Activated CD8-positive, alpha-beta T cell treated with anti-CD3 and anti-CD28 coated beads, Interleukin-2, amount 10 ng/mL, durations not matched to agents 7 days and 5 days (primary cell): Measurements from ENCODE around the gene TRPV6. TPM values are rescaled to one million over a fixed set of nuclear protein-coding genes. Genes with fewer than 3 reads are reported as not detected.

Source experiments
- ATAC-seq: fragments of 150-1000 bp; cut with Tn5 transposase; one replicate; pipeline ENCODE4 v1.10.0; 2021; ENCODE audit warnings: moderate library complexity
- CTCF ChIA-PET: fragments of 350-600 bp; sonication (Branson Sonifier 250); formaldehyde crosslinking; loops from one replicate; lab custom pipeline; 2021; ENCODE audit warnings: antibody characterized with exemption; lab: Charles Lee
- POLR2A ChIA-PET: fragments of 350-600 bp; sonication (Branson Sonifier 250); formaldehyde crosslinking; loops from one replicate; lab custom pipeline; 2021; ENCODE audit warnings: antibody characterized with exemption; lab: Charles Lee
- DNase-seq: peaks from one replicate; pipeline ENCODE4 v3.0.0-alpha.2; 2020
- H3K27ac Mint-ChIP-seq: one replicate; pipeline ENCODE4 v1.8.0; 2021; ENCODE audit warnings: mild to moderate bottlenecking, mixed read lengths
- H3K27me3 Mint-ChIP-seq: one replicate; pipeline ENCODE4 v1.8.0; 2021; ENCODE audit warnings: low read depth, mixed read lengths
- H3K36me3 Mint-ChIP-seq: one replicate; pipeline ENCODE4 v1.8.0; 2021; ENCODE audit warnings: low read depth, mixed read lengths
- H3K4me1 Mint-ChIP-seq: one replicate; pipeline ENCODE4 v1.8.0; 2021; ENCODE audit warnings: low read depth, mixed read lengths
- H3K4me3 Mint-ChIP-seq: one replicate; pipeline ENCODE4 v1.8.0; 2021; ENCODE audit warnings: mild to moderate bottlenecking, mixed read lengths
- H3K9me3 Mint-ChIP-seq: one replicate; pipeline ENCODE4 v1.8.0; 2022; ENCODE audit warnings: mixed read lengths; ENCODE audit not compliant: insufficient read depth
- total RNA-seq, 2 experiments: library from RNA; stranded (reverse); gene quantifications; one replicate each; pipeline ENCODE4 v1.2.3, GENCODE V29; 2021

The TRPV6 gene
- not detected for total RNA-seq

DNA sequence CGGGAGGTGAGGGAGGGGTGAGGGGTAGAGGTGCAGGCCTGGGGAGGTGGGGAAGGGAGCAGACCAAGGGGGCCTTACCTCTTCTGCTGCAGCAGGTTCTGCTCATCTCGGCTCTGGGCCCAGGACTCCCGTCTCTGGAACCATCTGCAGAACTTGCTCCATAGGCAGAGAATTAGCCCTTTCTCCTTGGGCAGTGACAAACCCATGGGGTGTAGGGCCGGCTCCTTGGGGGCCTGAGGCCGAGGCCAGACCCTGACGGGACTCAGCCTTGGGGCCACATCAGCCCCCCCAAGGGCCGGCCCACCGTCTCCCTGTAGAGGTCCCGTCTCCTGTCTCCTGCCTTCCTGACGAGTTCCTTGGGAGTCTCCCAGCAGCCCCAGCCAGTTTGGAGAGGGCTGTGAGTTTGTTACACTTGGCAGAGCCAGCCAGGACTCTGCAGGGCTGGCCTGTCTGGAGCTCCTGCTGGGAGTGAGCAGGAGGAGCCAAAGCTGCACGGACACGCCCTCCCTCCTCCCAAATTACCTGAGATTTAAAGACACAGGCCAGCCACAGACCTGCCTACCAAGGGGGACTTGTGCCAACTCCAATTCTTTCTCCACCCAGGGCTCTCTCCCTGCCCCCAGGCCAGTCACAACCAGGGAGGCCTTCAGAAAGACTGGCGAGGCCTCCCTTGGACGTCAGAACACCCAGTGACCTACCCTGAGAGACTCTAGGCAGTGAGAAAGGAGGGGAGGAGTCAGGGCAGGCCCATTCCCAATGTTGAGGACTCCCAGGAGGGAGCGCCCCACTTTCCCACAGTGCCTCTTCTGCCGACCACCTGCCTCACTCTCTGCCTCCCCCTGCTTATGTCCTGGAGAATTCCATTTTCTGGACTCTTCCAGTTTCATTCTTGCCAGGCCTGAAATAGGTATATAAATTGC is at the start of gene TRPV6:
Gene TRPV6 (minus strand): TSS at position 435 of the 920 bp plus-strand sequence.
- CTCF ChIA-PET: interaction anchor here (0.9 kb wide), 1 partner anchor 116 kb away, joined by 3 read pairs; no protein-coding TSS in a partner anchor
- Mint-ChIP-seq H3K36me3 (no peaks in the 10 kb centered on the region), H3K27ac (no peak within 1 kb of the TSS), H3K27me3 (no peaks in the 10 kb centered on the region), H3K4me3 (no peak within 1 kb of the TSS), H3K9me3 (no peaks in the 10 kb centered on the region), H3K4me1 (no peaks in the 10 kb centered on the region)
- POLR2A ChIA-PET: no interaction called here
- DNase-seq: no peak
- no peak for ATAC-seq

DNA sequence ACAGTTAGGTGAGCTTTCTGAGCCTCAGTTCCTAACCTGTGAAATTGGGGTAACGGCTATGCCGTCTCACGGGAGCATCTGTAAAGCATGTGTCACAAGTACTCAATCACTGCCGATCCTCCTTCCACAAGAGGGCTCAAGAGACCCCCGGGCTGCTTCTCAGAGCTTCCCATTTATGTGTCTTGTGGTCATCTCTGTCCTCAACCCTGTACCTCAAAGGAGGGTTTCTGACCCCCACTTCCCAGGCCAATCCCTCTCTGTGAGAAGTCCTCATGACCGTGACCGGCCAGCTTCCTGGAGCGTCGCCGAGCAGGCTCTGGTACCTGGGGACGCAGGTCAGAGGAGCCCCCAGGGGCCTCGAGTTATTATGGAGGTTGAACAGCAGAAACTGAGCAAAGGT is 48.5 kb upstream of the TRPV6 start:
- Mint-ChIP-seq H3K9me3 (no peaks in the 10 kb centered on the region), H3K36me3 (no peaks in the 10 kb centered on the region), H3K27ac (no peak overlapping the region), H3K4me1 (peaks cover 4% of the 10 kb centered on the region), H3K27me3 (peaks cover 2% of the 10 kb centered on the region), H3K4me3 (no peak overlapping the region)
- CTCF ChIA-PET: no interaction called here
- POLR2A ChIA-PET: no interaction called here
- ATAC-seq (no peak), DNase-seq (no peak)

DNA sequence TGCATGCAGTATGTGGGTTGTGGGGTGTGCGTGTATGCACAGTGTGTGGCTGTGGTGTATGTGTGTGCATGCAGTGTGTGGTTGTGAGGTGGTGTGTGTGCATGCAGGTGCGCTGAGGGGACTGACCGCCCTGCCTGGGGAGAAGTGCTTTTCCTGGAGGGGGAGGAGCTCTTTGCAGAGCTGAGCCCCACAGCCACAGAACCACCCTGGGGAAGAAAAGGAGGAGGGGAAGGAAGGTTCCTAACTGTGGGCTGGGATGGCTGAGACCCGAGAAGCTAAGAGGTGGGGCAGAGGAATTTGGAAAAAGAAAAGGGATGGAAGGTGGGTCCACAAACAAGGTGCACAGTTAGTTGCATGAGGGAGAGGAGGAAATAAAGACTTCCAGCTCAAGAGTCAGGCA is 48.1 kb upstream of the TRPV6 start, which contains the start of gene TRPV5:
Gene TRPV5 (minus strand): TSS at position 123 of the 400 bp plus-strand sequence. CDS start 287 bp downstream, outside the sequence.
- H3K36me3 Mint-ChIP-seq: no peaks in the 10 kb centered on the region
- POLR2A ChIA-PET: no interaction called here
- no peak within 1 kb of the TSS for H3K4me3 Mint-ChIP-seq
- H3K9me3 Mint-ChIP-seq: no peaks in the 10 kb centered on the region
- CTCF ChIA-PET: no interaction called here
- DNase-seq (no peak), ATAC-seq (no peak)
- H3K4me1 Mint-ChIP-seq: peaks cover 4% of the 10 kb centered on the region
- no peak within 1 kb of the TSS for H3K27ac Mint-ChIP-seq
- peaks cover 2% of the 10 kb centered on the region for H3K27me3 Mint-ChIP-seq

DNA sequence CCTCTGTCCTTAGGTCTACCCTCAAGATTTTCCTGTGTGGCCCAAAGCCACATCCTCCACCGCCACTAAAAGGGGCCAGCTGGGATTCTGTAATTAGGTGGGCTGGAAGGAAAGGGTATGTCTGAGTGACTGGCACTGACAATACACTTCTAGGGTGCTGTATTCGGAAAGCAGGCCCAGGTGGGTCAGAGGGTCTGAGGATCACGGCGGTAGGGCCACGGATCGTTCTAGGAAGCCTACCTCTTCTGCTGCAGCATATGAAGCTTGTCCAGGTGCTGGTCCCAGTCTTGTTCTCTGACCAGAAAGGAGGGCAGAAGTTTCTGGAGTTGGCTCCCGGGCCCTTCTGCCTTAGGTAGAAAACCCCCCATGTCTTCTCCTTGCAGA is 47.5 kb upstream of the TRPV6 start:
- POLR2A ChIA-PET: no interaction called here
- Mint-ChIP-seq H3K27ac (no peak overlapping the region), H3K4me3 (no peak overlapping the region), H3K4me1 (peaks cover 4% of the 10 kb centered on the region), H3K36me3 (no peaks in the 10 kb centered on the region), H3K9me3 (no peaks in the 10 kb centered on the region), H3K27me3 (peaks cover 2% of the 10 kb centered on the region)
- ATAC-seq: no peak
- no peak for DNase-seq
- CTCF ChIA-PET: no interaction called here

DNA sequence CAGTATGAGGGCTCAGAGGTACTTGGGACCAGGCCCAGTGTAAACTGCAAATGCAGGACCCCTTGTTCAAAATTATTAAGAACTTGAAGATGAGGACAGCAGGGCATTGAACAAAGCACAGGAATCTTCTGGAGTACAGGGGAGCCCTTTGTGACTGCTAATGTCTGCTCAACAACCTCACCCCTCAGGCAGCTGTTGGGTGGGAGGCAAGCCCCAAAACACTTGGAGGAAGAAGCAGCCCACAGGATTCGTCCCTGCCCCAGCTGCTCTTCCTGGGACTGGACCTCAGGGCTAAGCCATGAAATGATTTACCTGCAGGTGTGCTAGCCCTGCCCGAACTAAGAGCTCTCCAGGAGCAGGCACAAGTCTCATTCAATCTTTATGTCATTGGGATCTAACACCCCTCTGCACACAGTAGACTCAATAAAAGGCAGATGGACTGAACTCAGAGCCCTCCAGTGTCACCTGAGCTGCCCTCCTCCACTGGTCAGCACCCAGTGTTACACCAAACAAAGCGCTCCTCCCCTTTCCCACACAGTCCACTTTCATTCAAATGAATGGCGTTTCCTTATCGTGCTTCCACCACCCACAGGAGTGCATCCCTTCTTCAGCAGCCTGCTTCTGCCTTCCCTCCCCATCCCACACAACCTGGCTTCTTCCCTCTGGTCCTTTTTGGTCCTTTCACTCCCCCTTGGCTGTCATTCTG is 47.0 kb upstream of the TRPV6 start:
- no peak overlapping the region for H3K4me3 Mint-ChIP-seq
- no peaks in the 10 kb centered on the region for H3K36me3 Mint-ChIP-seq
- ChIA-PET CTCF (no interaction called here), POLR2A (no interaction called here)
- no peak for ATAC-seq
- H3K4me1 Mint-ChIP-seq: peaks cover 4% of the 10 kb centered on the region
- H3K27me3 Mint-ChIP-seq: peaks cover 2% of the 10 kb centered on the region
- H3K9me3 Mint-ChIP-seq: no peaks in the 10 kb centered on the region
- no peak overlapping the region for H3K27ac Mint-ChIP-seq
- no peak for DNase-seq

DNA sequence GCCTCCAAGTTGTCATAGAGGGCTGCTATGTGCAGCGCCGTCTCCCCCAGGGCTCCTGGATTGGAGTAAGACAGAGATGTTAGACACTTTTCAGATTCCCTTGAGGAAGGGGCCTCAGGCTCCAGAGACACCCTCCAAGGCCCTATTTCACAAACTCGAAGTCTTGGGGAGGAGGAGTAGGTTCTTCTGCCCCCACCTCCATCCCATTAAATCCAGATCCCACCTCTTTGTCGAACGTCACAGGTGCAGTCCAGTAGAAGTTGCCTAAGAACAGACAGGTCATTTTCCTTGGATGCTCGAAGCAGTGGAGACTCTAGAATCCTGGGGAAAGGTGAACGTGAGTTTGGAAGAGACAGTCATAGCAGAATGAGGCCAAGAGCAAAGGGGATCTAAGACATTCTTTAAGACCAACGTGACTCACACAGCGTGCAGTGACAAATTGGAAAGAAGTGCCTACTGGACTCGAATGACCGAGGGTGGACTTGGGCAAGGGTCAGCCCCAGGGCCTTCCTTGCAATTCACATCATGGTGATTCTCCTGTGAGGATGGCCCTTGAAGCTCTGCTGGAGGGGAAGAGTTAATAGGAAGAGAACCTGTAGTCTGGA is 44.7 kb upstream of the TRPV6 start:
- Mint-ChIP-seq H3K36me3 (no peaks in the 10 kb centered on the region), H3K4me3 (no peak overlapping the region), H3K27ac (no peak overlapping the region), H3K9me3 (no peaks in the 10 kb centered on the region), H3K4me1 (peaks cover 4% of the 10 kb centered on the region), H3K27me3 (peaks cover 2% of the 10 kb centered on the region)
- POLR2A ChIA-PET: no interaction called here
- CTCF ChIA-PET: no interaction called here
- DNase-seq (no peak), ATAC-seq (no peak)

DNA sequence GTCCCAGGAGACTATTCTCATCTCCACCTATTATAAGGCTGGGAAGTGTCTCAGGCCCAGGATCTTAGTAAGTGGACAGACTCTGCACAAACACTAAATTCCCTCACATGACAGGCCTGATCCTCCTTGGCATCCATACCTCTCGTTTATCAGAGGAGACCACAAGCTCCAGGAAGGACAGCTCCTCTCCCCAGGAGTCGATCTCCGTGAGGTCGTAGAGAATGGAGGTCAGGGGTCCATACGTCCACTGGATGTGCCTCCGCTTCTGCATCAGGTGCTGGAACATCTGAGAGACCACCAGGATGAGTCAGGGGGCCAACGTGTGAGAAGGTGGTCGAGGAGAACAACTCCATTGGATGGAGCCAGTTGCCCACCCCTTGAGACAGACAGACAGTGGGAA is 42.4 kb upstream of the TRPV6 start:
- ATAC-seq (no peak), DNase-seq (no peak)
- H3K4me3 Mint-ChIP-seq: no peak overlapping the region
- no peaks in the 10 kb centered on the region for H3K36me3 Mint-ChIP-seq
- H3K9me3 Mint-ChIP-seq: no peaks in the 10 kb centered on the region
- H3K27me3 Mint-ChIP-seq: peaks cover 3% of the 10 kb centered on the region
- H3K27ac Mint-ChIP-seq: no peak overlapping the region
- no peaks in the 10 kb centered on the region for H3K4me1 Mint-ChIP-seq
- ChIA-PET CTCF (interaction anchor here (1.3 kb wide), 1 partner anchor 324 kb away, joined by 3 read pairs; no protein-coding TSS in a partner anchor), POLR2A (no interaction called here)

DNA sequence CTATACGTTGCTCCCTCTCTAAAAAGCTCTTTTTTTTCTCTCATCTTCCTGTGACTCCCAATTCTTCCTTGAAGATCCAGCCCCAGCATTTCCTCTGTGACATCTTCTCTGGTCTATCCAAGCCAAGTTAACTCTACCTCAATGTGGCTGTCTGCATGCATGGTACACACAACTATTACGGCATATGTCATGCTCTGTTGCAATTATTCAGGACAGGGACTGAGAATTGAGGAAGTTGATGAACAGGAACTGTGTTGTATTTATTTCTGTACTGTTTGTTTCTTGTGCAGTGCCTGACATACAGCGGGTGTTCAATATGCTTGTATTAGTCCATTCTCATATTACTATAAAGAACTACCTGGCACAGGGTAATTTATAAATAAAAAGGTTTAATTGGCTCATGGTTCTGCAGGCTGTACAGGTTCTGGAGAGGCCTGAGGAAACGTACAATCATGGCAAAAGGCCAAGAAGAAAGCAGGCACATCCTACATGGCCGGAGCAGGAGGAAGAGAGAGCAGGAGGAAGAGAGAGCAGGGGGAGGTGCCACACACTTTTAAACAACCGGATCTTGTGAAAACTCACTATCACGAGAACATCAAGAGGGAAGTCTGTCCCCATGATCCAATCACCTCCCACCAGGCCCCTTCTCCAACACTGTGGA is 41.7 kb upstream of the TRPV6 start:
- POLR2A ChIA-PET: no interaction called here
- H3K4me3 Mint-ChIP-seq: no peak overlapping the region
- peaks cover 3% of the 10 kb centered on the region for H3K27me3 Mint-ChIP-seq
- no peak for ATAC-seq
- DNase-seq: no peak
- H3K36me3 Mint-ChIP-seq: no peaks in the 10 kb centered on the region
- no peaks in the 10 kb centered on the region for H3K4me1 Mint-ChIP-seq
- no peak overlapping the region for H3K27ac Mint-ChIP-seq
- no peaks in the 10 kb centered on the region for H3K9me3 Mint-ChIP-seq
- CTCF ChIA-PET: interaction anchor here (1.1 to 1.3 kb wide), 2 partner anchors 55 to 324 kb away, joined by 3 read pairs; no protein-coding TSS in a partner anchor

DNA sequence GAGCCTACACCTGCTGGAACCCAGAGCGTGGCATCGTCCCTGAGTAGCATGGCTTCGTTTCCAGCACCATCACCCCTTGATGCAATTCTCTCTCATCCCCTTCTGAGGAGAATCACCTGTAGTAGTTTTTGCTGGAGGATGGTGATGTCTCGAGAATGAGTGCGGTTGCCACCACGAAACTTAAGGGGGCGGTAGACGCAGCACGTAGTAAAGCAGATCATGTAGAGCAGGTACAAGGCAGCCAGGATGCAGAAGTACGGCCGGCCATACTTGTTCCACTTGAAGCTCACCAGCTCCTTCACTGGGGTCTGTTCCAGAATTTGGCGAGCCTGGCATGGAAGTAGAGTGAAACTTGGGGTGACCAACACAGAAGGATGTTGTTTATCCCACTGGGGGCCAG is 39.9 kb upstream of the TRPV6 start:
- POLR2A ChIA-PET: no interaction called here

DNA sequence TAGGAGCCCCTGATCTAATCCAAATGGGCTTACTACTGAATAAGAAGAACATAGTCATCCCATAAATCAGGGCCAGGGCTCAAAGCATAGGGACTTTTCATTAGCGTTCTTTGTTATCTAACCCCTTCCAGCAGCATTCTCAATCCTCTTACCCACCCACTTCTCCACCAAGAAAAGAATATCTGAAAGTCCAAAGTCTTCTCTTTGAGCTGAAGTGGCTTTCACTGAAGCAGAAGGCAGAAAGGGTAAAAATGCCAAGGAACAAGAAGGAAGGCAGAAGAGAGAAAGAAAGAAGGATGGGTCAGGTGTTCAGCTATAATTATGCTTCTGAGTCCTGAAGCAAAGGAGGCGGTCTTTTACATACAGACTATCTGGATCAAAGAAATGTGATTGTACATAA is 37.8 kb upstream of the TRPV6 start:
- Mint-ChIP-seq H3K27ac (no peak overlapping the region), H3K27me3 (peaks cover 9% of the 10 kb centered on the region), H3K36me3 (no peaks in the 10 kb centered on the region), H3K4me3 (no peak overlapping the region), H3K9me3 (no peaks in the 10 kb centered on the region), H3K4me1 (no peaks in the 10 kb centered on the region)
- DNase-seq (no peak), ATAC-seq (no peak)
- ChIA-PET POLR2A (no interaction called here), CTCF (interaction anchor here (1.1 kb wide), 1 partner anchor 12 kb away, joined by 3 read pairs; no protein-coding TSS in a partner anchor)

More for the DNA sequence above, 39.9 kb upstream of the TRPV6 start:
- Mint-ChIP-seq H3K27me3 (peaks cover 3% of the 10 kb centered on the region), H3K4me3 (no peak overlapping the region), H3K9me3 (no peaks in the 10 kb centered on the region), H3K4me1 (no peaks in the 10 kb centered on the region), H3K36me3 (no peaks in the 10 kb centered on the region), H3K27ac (no peak overlapping the region)
- CTCF ChIA-PET: interaction anchor here (0.9 to 1.6 kb wide), 4 partner anchors 9 to 290 kb away, joined by 3 to 5 read pairs (median 3); no protein-coding TSS in a partner anchor
- no peak for ATAC-seq
- no peak for DNase-seq

DNA sequence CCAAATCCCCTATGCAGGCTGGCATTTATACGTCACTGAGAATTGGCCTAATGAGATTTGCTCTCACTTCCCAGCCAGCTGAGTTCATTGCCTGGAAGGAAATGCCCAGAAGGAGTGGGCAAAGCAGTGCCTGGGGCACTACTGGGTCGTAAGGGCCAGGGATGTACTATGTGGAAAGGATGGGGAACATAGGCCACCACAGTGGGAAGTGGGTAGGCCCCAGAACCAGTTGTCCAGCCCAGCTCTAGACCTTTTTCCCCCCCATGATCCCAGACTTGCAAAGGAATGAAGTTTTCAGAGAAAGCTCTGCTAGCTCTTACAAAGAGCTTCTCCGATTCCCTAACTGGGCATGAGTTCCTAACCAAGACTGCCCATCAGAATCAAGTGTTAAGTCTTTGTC is 34.1 kb upstream of the TRPV6 start:
- Mint-ChIP-seq H3K4me3 (no peak overlapping the region), H3K27ac (no peak overlapping the region), H3K9me3 (no peaks in the 10 kb centered on the region), H3K27me3 (peaks cover 14% of the 10 kb centered on the region), H3K36me3 (no peaks in the 10 kb centered on the region), H3K4me1 (no peaks in the 10 kb centered on the region)
- CTCF ChIA-PET: no interaction called here
- POLR2A ChIA-PET: no interaction called here
- DNase-seq: no peak
- ATAC-seq: no peak
